OCI-LY3 (cell line): ENCODE measurements around the gene PPM1B.

ENCODE experiments used
- CTCF ChIP-seq: fragments of 200-600, 300-600 bp; sonication (generic); IDR thresholded peaks from 2 replicates; pipeline ENCODE4 v1.5.1; 2014; ENCODE audit warnings: antibody characterized with exemption, low read length, low read depth
- EZH2phosphoT487 ChIP-seq: fragments of 200-600 bp; shearing (Covaris generic); IDR thresholded peaks from 2 replicates; pipeline ENCODE4 v1.6.1; 2018; ENCODE audit warnings: antibody characterized with exemption, mixed run types, low read depth

- TF ChIP-seq CTCF: no peak
- TF ChIP-seq EZH2phosphoT487: no peak
Observed at GRCh38 chr2:44124500-44124899, 44.2 kb upstream of the PPM1B start.
